Mucosa of stomach (tissue), 1 donor: Measurements from ENCODE around the gene NF1.

Experiments used
- H3K27me3 ChIP-seq: one replicate; pipeline ENCODE4 v1.7.0; 2013; ENCODE audit warnings: mild to moderate bottlenecking, low read length; ENCODE audit not compliant: control insufficient read depth, insufficient read depth
- H3K36me3 ChIP-seq: one replicate; pipeline ENCODE4 v1.7.0; 2013; ENCODE audit warnings: low read length; ENCODE audit not compliant: control insufficient read depth, insufficient read depth
- H3K4me1 ChIP-seq: one replicate; pipeline ENCODE4 v1.7.0; 2013; ENCODE audit warnings: mild to moderate bottlenecking, low read length; ENCODE audit not compliant: control insufficient read depth, insufficient read depth
- H3K4me3 ChIP-seq: one replicate; pipeline ENCODE4 v1.7.0; 2013; ENCODE audit warnings: low read length
- H3K9ac ChIP-seq: one replicate; pipeline ENCODE4 v1.7.0; 2013; ENCODE audit warnings: mild to moderate bottlenecking, low read length, moderate library complexity
- H3K9me3 ChIP-seq: one replicate; pipeline ENCODE4 v1.7.0; 2013; ENCODE audit warnings: mild to moderate bottlenecking, low read length, moderate library complexity; ENCODE audit not compliant: control insufficient read depth
- donor health status: Pancreatic carcinoma.

The NF1 gene

DNA sequence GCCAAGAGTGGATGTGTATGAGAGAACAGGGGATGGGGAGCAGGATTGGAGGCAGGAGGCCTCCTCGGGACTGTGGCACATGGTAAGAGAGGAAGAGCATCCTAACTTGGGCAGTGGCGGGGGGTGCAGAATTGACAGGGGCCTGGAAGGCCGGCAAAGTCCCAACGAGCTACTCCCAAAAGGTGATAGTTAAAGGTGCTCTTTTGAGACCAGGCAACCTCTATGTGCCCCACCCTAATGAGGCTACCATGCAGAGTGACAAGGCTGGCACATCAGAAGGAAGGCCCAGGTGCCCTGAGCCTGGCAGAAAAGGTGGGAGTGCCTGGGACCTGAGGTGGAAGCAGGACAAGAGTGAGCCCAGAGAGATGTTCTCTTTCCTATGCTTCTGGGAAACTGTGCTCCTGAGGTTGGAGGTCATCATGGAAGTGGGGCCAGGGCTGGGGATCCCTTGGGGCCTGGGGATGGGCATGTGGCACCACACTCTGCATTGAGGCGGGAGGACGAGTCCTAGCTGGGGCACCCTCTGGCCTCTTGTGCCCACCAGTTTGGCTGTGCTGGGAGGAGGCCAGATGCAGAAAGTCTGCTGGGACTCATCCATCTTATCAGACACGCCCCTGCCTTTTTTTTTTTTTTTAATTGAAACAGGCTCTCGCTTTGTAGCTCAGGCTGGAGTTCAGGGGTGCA, 302.6 kb downstream of the NF1 start:
- H3K4me1 ChIP-seq = peaks cover under 1% of the 10 kb centered on the region
- peaks cover 21% of the 10 kb centered on the region for H3K27me3 ChIP-seq

DNA sequence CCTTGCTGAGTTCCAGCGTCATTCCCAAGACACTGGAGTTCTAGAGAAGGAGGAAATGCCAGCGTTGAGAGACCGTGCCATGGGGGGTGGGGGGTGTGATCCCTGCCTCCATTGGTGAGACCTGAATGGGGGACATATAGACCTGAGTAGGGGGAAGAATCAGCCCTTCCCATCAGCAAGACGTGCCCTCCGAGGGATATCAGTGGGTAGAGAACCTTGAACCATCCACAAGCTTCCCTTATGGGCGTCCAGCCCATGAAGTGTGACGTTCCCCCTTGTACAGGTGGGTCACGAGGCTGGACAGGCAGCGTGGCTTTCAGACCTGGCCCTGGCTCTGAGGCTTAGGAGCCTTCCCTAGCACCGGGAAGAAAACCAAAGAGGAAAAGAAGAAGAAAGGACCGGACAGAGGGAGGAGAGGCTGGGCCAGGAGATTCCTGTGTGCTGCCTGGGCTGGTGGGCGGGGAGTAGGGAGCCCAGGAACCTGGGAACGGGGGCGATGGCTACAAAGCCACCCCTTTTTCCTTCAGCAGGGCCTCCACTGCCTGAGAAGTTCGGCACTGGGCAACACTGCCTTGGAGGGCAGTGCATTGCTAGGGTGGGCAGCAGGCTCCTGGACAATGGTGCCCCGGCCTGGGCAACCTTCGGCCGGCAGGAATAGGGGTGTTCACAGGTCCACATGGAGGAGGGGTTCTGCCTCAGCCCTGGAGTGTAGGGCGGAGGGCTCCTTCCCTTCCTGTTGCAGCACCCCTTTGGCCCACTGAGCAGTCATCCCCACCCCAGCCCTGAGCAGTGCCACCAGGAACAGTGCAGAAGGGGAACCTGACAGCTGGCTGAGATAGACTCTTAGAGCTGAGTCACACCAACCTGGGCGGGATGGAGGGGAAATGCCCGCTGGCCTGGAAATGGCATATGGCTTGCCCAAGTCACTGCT, 303.9 kb downstream of the NF1 start:
- H3K4me1 ChIP-seq = no peaks in the 10 kb centered on the region
- peaks cover 9% of the 10 kb centered on the region for H3K27me3 ChIP-seq
- no peaks in the 10 kb centered on the region for H3K36me3 ChIP-seq
- H3K4me3 ChIP-seq = no peak overlapping the region
- H3K9me3 ChIP-seq = no peaks in the 10 kb centered on the region
- H3K9ac ChIP-seq = no peak overlapping the region

More for the DNA sequence above, 302.6 kb downstream of the NF1 start:
- no peak overlapping the region for H3K9ac ChIP-seq
- no peak overlapping the region for H3K4me3 ChIP-seq
- H3K9me3 ChIP-seq = no peaks in the 10 kb centered on the region
- H3K36me3 ChIP-seq = no peaks in the 10 kb centered on the region

DNA sequence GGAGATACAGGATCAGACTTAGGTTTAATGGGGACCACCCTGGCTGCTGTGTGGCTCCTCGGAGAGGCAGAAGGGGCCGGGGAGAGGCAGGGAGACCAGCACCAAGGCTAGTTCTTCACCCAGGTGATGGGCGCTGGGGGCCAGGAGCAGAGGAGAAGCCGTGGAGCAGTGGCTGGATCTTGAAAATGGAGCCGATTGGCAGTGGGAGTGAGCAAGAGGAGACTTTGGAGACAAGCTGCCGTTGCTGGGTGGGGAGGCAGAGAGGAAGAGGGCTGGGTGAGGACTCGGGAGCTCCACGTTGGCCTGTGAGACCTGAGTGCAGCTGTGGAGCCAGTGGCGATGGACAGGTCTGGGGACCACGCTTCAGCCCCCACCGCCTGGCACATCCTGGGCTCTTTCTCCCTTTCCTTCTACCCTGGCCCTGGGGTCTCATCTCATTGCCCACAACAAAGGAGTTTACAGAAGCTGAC, 305.7 kb downstream of the NF1 start:
- Histone ChIP-seq H3K4me1 (no peaks in the 10 kb centered on the region), H3K9ac (no peak overlapping the region), H3K4me3 (no peak overlapping the region), H3K36me3 (no peaks in the 10 kb centered on the region), H3K9me3 (no peaks in the 10 kb centered on the region), H3K27me3 (peaks cover 4% of the 10 kb centered on the region)

DNA sequence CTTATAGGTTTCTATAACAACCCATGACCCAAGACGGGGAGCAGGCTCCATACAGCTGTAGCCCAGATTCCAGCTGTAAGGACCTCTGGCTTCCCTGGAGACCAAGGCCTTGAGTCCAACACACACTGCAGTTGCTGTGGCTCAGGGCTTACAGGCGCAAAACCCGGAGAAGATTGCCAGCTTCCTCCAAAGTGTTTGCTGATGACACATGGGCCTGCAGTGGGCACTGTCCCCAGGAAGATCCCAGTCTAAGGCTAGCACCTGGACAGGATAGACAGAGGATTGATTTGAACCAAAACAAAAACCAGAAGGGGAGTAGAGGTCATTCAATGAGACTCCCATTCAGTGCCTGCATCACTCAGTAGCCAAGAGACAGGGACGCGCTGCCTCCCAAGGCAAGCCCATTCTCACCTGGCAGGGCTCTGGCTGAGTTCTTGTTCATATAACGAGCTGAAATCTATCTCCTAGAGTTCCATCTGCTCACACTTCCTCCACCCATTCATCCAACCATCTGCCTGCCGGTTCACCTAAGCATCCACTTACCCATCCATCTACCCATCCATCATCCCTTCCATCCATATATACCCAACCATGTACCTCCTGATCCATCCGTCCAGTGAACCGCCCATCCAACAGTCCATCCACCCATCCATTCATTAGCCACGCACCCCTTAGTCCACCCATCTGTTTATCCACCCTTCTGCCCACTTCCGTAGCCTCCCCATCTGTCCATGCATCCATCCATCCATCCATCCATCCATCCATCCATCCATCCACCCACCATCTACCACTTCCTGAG, 306.9 kb downstream of the NF1 start:
- Histone ChIP-seq H3K27me3 (no peaks in the 10 kb centered on the region), H3K9ac (no peak overlapping the region), H3K4me1 (no peaks in the 10 kb centered on the region), H3K36me3 (no peaks in the 10 kb centered on the region), H3K9me3 (no peaks in the 10 kb centered on the region), H3K4me3 (no peak overlapping the region)

DNA sequence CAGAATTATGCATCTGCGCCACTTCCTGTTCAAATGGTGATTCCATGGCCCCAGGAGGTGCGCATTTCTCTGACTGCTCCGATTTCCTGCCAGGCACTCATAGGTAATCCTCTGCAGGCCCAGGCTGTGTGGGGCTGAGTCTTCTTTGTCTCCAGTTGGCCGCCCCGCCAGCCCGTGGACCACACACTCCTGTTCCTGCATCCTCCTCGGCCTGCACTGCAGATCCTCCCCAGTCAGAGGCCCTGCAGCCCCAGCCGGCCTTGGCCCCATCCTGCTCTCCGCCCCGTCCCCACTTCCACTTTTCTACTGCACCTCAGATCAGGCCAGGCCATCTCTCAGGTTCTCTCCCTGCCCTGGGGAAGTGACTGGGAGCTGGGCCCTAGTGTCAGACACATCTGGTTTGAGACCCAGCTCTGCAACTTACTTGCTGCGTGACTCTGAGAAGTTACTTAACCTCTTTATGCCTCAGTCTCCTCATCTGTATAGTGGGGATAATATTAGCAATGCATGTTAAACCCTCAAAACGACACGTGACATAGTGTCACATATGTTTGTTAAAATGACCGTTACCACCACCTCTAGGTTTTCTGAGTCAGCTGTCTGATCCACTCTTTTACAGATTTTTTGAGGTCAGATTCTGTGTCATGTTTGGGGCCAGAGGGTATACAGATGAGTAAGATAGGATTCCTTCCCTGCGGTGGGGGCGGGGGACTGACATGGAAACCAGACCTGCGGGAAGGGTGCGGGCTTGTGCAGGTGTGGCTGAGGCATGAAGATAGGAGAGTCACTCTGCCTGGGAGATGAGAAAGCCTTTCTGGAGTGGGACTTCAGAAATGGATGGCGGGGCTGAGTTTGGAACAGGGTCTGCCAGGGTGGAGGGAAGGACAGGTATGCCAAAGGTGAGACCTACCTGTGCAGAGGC, 309.5 kb downstream of the NF1 start:
- no peak overlapping the region for H3K4me3 ChIP-seq
- H3K27me3 ChIP-seq = no peaks in the 10 kb centered on the region
- H3K9me3 ChIP-seq = no peaks in the 10 kb centered on the region
- H3K4me1 ChIP-seq = no peaks in the 10 kb centered on the region
- H3K36me3 ChIP-seq = no peaks in the 10 kb centered on the region
- H3K9ac ChIP-seq = no peak overlapping the region

DNA sequence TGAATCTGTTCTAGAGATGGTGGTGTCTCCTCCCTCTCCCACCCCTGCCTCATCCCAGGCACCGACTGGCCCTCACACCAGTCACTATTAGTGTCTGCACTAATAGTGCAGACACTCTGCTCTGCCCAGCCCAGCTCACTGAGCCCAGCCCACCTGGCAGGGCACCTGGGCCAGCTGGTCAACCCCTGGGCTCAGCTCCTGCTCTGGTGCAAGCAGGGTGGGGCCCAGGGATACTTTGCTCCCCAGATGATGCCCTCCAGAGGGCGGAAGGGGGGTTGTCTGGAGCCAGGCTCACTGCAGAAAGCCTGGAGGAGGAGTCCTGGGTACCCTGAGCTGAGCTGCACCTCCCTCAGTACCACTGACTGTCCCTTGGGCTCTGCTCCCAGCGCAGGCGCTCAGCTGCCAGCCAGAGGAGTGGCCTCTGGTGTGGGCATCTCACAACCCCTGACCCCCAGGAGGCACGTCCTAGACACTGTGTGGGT, 311.2 kb downstream of the NF1 start:
- Histone ChIP-seq H3K4me1 (no peaks in the 10 kb centered on the region), H3K27me3 (no peaks in the 10 kb centered on the region), H3K4me3 (no peak overlapping the region), H3K9ac (no peak overlapping the region), H3K36me3 (no peaks in the 10 kb centered on the region), H3K9me3 (no peaks in the 10 kb centered on the region)

DNA sequence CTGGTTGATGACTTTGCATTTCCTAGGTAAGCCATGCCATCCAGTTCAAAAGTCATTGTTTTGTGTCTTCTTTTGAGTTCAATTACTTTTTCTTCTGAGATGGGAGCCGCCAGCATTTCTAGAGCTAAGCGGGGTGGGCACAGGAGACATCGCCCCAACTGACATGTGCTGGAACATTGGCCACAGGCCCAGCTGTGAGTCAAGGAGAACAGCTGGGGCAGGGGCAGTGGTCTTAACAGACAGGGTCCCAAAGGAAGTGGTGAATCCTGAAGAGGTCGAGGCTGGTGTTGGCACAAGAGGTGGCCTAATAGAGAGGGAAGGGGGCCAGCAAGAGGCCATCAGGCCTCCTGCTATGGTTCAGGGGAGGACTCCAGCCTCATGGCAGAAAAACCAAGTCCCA, 313.8 kb downstream of the NF1 start:
- H3K9ac ChIP-seq = no peak overlapping the region
- no peaks in the 10 kb centered on the region for H3K9me3 ChIP-seq
- H3K36me3 ChIP-seq = no peaks in the 10 kb centered on the region
- no peaks in the 10 kb centered on the region for H3K27me3 ChIP-seq
- no peak overlapping the region for H3K4me3 ChIP-seq
- no peaks in the 10 kb centered on the region for H3K4me1 ChIP-seq

DNA sequence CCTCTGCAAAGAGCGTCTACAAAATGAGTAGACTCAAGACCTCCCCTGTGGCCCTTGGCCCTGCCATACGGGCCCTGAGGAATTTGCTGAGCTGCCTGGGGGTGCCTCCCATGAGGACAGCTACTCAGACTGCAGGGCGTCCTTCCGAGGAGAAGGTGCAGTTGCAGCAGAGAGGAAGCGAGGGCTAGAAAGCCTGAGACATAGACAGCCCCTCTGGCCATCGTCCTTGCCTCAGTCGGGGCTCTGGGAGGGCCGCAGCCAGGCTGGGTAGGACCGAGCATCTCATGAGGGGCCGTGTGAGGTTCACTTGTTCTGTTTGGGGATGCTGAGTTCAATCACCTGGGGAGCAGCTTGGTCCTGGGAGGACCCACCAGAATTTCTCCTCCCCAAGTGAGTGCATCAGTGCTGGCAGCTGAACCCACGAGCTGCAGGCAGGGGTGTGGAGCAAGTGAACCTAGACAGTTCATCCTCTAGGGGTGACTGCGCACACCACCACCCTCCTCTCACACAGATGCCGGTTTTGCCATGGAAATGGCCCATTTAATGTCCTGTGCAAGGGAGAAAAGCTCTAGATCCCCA, 317.0 kb downstream of the NF1 start:
- Histone ChIP-seq H3K4me1 (no peaks in the 10 kb centered on the region), H3K27me3 (peaks cover 4% of the 10 kb centered on the region), H3K4me3 (no peak overlapping the region), H3K36me3 (no peaks in the 10 kb centered on the region), H3K9me3 (no peaks in the 10 kb centered on the region), H3K9ac (no peak overlapping the region)

DNA sequence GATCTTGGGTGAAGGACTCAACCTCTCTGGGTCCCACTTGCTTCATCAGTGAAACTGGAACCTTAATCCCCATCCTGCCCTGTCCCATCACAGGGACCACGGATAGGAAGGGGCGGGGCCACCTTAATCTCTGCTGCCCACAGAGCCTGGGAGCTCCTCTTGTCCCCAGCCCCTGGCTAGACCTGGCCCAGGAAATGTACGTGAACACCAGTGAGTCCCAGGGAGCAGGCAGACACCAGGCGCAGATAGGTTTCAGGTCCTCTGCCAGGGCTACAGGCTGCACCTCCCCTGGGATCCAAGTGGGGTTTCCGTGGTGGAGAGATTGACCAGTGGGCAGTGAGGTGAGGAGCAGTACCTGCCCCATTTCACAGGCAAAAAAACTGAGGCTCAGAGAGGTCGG, 317.7 kb downstream of the NF1 start:
- Histone ChIP-seq H3K36me3 (no peaks in the 10 kb centered on the region), H3K27me3 (peaks cover 4% of the 10 kb centered on the region), H3K4me1 (no peaks in the 10 kb centered on the region), H3K9ac (no peak overlapping the region), H3K9me3 (no peaks in the 10 kb centered on the region), H3K4me3 (no peak overlapping the region)

DNA sequence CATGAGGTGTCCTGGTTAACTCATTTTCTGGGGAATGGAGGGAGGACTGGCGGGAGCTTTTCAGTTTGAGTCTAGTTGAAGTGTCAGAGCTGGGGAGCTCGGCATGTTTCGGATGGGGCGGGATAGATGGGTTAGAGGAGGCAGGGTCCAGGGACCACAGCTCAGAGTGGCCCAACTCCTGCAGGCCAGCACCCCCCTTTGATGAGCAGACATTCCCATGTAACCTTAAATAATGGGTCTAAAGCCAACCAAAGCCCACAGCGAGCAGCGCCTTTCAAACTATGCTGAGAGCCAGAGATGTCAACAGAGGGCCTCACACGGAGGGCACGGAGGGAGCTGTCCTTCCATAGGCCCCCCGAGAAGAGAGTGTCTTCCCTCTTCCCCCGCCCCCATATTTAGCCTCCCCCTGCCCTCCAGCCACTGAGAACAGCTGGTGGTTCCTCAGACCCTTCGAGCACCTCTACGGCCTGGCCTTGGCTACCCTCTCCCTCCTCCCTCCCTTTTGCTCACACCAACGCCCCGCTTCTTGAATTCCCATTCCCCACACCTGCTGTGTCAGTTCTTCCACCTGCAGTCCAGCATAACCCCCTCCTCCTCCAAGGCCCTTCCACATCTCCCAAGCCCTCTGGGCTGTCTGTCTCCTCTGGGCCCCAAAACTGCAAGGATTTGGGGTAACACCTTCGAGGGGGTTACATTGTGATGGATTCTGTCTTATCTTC, 318.5 kb downstream of the NF1 start:
- Histone ChIP-seq H3K9me3 (no peaks in the 10 kb centered on the region), H3K36me3 (no peaks in the 10 kb centered on the region), H3K4me3 (no peak overlapping the region), H3K9ac (no peak overlapping the region), H3K27me3 (peaks cover 4% of the 10 kb centered on the region), H3K4me1 (no peaks in the 10 kb centered on the region)
